Keratinocyte (primary cell): ENCODE results near the gene DCLK2.

Experiments used
- CTCF ChIP-seq, 3 experiments: IDR thresholded peaks in 1 of 3; conservative IDR thresholded peaks in 1 of 3; optimal IDR thresholded peaks in 1 of 3; 2 replicates in 2 of 3; 3 replicates in 1 of 3; pipeline versions ENCODE3 to v1.5.1; 2011; ENCODE audit warnings: low read length in 3 of 3, mild to moderate bottlenecking in 3 of 3, moderate library complexity in 2 of 3, control low read depth in 1 of 3, inconsistent platforms in 1 of 3; ENCODE audit not compliant: insufficient read depth in 2 of 3; ENCODE audit errors: extremely low read depth in 1 of 3
- EZH2 ChIP-seq: IDR thresholded peaks from one replicate; pipeline ENCODE4 v1.6.1; 2012; ENCODE audit warnings: inconsistent platforms, mild to moderate bottlenecking, low read length, moderate library complexity

GRCh38 chr4:150206954-150207353 lies 128.7 kb downstream of the DCLK2 start:
- TF ChIP-seq CTCF (optimal IDR thresholded peaks at IDR 0.05 in 1 of 3, IDR thresholded peaks at IDR 0.05 in 1 of 3, conservative IDR thresholded peaks at IDR 0.05 in 1 of 3; ENCODE audit: extremely low read depth in 1 of 3, insufficient read depth in 2 of 3, low read length in 3 of 3) (no peak), EZH2 (no peak)
